ENCODE data around the gene IL12RB1.

IL12RB1 gene

DNA sequence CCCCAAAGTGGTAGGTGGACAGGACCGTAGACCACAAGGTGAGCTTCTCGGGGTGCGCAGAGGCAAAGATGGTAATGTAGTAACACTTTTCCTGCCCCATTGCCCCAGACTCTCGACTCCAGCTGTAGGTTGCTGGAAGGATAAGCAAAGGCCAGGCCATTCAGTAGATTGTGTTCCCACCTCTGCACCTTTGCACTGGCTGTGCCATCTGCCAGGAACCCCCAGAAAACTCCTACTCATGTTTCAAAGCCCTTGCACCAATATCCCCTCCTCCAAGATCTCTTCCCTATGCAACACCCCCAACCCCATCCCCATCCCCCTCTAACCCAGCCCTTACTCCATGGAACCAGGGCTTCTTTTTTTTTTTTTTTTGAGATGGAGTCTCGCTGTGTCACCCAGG is 18.3 kb downstream of the IL12RB1 start:
- no peak for TF ChIP-seq JUND (IDR thresholded peaks at IDR 0.05; ENCODE audit: low read depth)
- no peak for DNase-seq (ENCODE audit: low read depth in 1 of 2, low spot score in 1 of 2)
- in situ Hi-C loops (cut with HindIII; ENCODE audit: low pct_unique_long_range_greater_than_20kb, low sequenced_read_pairs), result no loop called here

DNA sequence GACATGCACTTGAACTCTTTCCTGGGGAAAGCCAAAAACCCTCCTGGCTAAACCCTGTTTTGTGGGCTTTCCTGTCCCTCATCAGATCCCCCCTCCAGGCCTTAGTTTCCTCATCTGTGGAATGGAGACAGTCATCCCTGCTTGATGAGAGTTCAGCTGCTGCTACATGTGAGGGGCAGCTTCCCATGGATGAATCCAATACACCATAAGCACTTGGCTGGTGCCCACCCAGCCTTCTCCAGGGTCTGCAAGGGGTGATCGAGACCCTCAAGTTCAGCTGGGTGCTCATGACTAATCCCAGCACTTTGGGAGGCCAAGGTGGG is 21.6 kb downstream of the IL12RB1 start:
- TF ChIP-seq JUND (IDR thresholded peaks at IDR 0.05; ENCODE audit: low read depth), result no peak
- DNase-seq (ENCODE audit: low read depth in 1 of 2, low spot score in 1 of 2), result no peak
- in situ Hi-C loops (cut with HindIII; ENCODE audit: low pct_unique_long_range_greater_than_20kb, low sequenced_read_pairs), result no loop called here

DNA sequence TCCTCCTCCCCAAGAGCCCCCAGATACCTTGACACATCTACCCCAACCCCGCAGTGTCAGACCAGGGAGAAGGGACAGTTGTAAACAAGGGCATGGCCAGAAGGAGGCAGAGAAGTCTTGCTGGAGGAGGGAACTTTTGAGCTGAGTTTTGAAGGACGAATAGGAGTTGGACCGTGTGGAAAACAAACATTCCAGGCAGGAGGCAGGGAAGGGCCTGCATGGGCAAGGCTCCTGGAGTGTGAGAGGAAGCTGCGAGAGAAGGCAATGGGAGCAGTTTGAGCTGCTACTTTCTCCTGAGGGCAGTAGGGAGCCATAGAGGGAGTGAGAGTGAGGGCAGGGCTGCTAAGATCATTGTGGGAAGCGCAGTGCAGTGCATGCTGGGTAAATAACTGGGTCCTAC is 23.3 kb downstream of the IL12RB1 start:
- no peak for TF ChIP-seq JUND (IDR thresholded peaks at IDR 0.05; ENCODE audit: low read depth)
- peak in 1 of 2 experiments; percentile 28 for DNase-seq (ENCODE audit: low read depth in 1 of 2, low spot score in 1 of 2)
- in situ Hi-C loops (cut with HindIII; ENCODE audit: low pct_unique_long_range_greater_than_20kb, low sequenced_read_pairs), result no loop called here

DNA sequence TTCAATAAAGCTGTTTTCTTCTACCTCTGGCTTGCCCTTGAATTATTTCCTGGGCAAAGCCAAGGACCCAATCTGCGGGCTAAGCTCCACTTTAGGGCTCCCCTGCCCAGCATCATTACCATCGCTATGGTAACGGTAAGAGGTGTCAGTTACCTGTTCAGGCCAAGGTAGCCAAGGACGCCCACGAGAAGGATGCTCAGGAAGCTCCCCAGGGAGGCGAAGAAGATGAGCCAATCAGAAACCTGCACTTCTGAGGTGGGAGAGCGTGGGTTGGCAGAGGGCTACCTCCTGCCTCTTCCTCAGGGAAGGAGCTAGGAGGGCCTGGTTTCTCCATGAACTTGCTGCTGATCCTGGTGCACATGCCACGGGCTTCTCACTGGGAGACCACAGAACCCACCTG is 24.7 kb downstream of the IL12RB1 start:
- DNase-seq (ENCODE audit: low read depth in 1 of 2, low spot score in 1 of 2), result no peak
- in situ Hi-C loops (cut with HindIII; ENCODE audit: low pct_unique_long_range_greater_than_20kb, low sequenced_read_pairs), result no loop called here
- TF ChIP-seq JUND (IDR thresholded peaks at IDR 0.05; ENCODE audit: low read depth), result no peak

DNA sequence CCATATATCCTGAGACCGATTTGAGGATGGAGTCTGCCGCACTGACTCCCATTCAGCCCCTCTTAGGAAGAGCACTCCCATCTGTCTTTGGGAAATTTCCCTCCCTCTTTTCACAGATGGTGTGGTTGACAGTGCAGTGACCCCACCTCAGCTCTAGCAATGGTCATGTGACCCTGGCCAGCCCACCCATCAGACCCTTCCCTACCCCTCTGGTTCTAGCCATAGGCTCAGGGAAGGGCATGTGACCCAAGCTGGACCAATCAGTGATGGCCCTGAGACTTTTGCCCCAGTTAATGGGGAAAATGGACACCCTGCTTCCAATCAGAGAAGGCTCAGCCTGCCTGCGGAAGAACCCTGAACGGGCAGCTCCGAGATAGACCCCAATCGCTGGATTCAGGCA is 26.3 kb downstream of the IL12RB1 start:
- DNase-seq (ENCODE audit: low read depth in 1 of 2, low spot score in 1 of 2), result no peak
- in situ Hi-C loops (cut with HindIII; ENCODE audit: low pct_unique_long_range_greater_than_20kb, low sequenced_read_pairs), result no loop called here
- TF ChIP-seq JUND (IDR thresholded peaks at IDR 0.05; ENCODE audit: low read depth), result no peak

DNA sequence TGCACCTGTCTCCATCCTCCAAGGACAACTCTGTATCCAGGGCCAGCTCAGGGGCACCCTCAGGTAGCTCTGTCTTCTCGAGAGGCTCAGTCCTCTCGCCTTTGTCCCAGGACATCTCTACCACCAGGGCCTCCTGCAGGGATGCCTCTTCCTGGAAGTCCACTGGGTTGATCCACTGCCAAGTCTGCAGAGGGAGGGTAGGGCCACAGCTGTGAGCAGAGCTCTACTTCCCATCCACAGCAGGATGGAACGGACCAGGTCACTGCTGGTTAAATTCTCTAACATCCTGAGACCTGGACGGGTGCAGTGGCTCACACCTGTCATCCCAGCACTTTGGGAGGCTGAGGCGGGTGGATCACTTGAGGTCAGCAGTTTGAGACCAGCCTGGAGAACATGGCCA is 26.8 kb downstream of the IL12RB1 start:
- in situ Hi-C loops (cut with HindIII; ENCODE audit: low pct_unique_long_range_greater_than_20kb, low sequenced_read_pairs), result no loop called here
- no peak for TF ChIP-seq JUND (IDR thresholded peaks at IDR 0.05; ENCODE audit: low read depth)
- no peak for DNase-seq (ENCODE audit: low read depth in 1 of 2, low spot score in 1 of 2)

DNA sequence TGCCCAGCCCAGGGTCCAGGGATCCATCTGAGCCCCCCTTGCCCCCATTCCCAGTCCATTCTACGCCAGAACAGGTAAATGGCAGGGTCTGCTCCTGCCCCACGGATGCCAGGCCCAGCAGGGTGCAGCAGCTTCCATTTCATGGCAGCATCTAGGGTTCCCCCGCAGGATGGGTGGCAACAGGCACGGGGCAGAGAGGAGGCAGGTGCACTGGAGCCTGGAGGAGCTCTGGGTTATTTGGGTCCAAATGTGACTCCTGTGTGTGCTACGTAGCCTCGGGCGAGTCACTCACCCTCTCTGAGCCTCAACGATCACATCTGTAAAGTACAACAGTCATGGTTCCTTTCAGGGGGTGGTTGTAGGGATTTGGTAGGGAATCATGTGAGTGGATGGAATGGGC is 27.4 kb downstream of the IL12RB1 start:
- no peak for TF ChIP-seq JUND (IDR thresholded peaks at IDR 0.05; ENCODE audit: low read depth)
- in situ Hi-C loops (cut with HindIII; ENCODE audit: low pct_unique_long_range_greater_than_20kb, low sequenced_read_pairs), result no loop called here
- no peak for DNase-seq (ENCODE audit: low read depth in 1 of 2, low spot score in 1 of 2)

DNA sequence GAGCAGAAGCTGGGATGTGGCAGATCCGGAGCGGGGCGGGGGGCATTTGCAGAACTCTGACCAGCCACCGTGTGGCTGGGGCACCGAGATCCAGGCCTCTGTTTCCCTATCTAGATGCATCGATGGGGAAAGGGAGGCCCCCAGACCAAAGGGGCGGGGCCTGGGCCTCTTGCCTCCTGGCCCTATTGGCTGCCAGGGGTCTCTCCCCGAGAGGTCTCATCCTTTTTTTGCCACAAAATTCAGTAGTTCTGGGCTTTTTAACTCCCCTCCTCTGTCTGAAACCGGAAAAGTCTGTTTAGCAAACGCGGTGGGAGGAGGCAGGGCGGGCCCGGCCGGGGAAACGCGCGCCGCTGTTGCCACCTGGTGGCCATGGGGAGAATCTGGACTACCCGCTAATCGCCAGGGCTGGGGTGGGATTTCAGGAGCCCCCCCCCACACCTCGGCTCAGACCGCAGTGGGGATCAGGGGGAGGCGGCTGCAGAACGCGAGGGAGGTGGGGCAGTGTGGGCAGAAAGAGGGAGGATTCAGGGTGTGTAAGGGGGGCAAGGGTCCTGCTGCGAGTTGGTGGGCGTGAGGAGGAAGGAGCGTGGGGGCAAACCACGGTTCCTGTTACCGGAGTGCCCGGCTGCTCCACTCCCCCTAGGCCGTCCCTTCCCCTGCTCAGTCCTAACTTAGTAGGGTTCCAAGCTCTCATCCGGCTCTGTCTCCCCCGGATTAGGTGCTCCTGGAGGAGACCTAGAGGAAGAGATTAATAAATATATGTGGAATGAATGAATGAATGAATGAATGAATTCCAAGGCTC is 28.3 kb downstream of the IL12RB1 start:
- in situ Hi-C loops (cut with HindIII; ENCODE audit: low pct_unique_long_range_greater_than_20kb, low sequenced_read_pairs), result no loop called here
- DNase-seq (ENCODE audit: low read depth in 1 of 2, low spot score in 1 of 2), result peak in 1 of 2 experiments; percentile 79
- TF ChIP-seq JUND (IDR thresholded peaks at IDR 0.05; ENCODE audit: low read depth), result no peak

DNA sequence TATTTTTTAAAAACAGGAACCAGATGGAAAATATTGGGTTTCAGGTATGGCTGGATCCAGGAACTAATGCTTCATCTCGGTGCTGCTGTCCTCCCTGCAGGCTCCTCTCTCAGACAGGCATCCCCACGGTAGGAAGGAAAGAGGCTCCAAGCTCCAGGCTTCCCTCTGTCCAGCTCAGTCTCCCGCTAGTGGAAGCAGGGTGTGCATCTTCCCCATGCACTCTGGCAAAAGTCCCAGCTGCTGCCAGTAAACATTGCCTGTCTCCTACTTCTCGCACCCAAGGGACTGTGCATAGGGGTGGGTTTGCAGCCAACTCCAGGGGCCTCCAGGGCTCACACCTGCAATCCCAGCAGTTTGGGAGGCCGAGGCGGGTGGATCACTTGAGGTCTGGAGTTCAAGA is 29.2 kb downstream of the IL12RB1 start:
- DNase-seq (ENCODE audit: low read depth in 1 of 2, low spot score in 1 of 2), result no peak
- no peak for TF ChIP-seq JUND (IDR thresholded peaks at IDR 0.05; ENCODE audit: low read depth)
- in situ Hi-C loops (cut with HindIII; ENCODE audit: low pct_unique_long_range_greater_than_20kb, low sequenced_read_pairs), result no loop called here

DNA sequence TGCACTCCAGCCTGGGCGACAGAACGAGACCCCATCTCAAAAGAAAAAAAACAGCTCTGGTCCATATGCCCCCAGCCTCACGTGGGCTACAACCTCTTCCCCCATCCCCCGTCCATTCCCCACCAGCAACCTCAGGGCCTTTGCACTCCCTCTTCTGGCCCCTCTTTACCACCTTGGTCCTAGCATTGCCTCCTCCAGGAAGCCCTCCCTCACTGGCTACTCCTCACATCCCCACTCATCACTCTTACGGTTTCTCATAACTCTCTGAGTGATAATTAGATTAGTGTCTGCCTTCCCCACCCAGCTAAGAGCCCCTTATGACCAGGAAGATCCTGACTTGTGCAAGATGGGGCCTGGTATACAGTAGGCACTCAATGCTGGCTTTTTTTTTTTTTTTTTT is 30.8 kb downstream of the IL12RB1 start:
- in situ Hi-C loops (cut with HindIII; ENCODE audit: low pct_unique_long_range_greater_than_20kb, low sequenced_read_pairs), result no loop called here

DNA sequence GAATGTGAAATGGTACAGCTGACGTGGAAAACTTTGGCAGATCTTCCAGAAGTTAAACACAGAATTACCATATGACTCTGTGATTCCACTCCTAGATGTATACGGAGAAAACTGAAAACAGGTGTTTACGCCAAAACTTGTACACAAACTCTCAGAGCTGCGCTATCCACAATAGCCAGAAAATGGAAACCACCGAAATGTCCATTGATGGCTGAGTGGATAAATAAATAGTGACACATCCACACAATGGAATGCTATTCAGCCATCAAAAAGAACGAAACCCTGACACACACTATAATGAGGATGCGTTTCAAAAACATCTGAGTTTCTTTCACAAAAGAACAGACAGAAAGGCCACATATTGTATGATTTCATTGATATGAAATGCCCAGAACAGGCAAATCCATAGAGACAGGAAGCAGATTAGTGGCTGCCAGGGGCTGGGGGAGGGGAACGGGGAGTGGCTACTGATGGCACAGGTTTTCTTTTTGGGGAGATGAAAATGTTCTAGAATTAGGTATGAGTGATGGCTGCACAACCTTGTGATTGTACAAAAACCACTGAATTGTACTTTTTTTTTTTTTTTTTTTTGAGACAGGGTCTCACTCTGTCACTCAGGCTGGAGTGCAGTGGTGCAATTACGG is 33.0 kb downstream of the IL12RB1 start:
- TF ChIP-seq JUND (IDR thresholded peaks at IDR 0.05; ENCODE audit: low read depth), result no peak
- in situ Hi-C loops (cut with HindIII; ENCODE audit: low pct_unique_long_range_greater_than_20kb, low sequenced_read_pairs), result no loop called here
- DNase-seq (ENCODE audit: low read depth in 1 of 2, low spot score in 1 of 2), result no peak

More for the DNA sequence above, 30.8 kb downstream of the IL12RB1 start:
- no peak for DNase-seq (ENCODE audit: low read depth in 1 of 2, low spot score in 1 of 2)
- no peak for TF ChIP-seq JUND (IDR thresholded peaks at IDR 0.05; ENCODE audit: low read depth)

DNA sequence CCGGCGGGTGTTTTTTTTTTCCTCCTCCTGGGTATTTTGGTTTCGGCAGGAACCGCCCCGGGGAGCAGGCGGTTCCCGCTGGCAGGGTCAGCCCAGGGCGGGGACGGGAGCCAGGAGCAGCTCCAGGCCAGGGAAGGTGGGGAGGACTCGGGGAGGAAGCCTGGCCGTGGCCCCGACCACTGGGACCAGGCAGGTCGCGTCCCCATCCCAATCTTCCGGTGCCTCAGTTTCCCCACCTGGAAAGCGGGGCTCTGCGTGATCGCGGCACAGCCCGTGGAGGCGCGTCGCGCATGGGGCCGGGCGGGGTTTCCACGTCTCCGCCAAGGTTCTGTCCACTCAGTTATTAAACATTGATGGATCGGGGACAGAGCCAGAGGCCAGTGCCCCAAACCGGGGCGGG is 34.8 kb downstream of the IL12RB1 start:
- DNase-seq (ENCODE audit: low read depth in 1 of 2, low spot score in 1 of 2), result no peak
- TF ChIP-seq JUND (IDR thresholded peaks at IDR 0.05; ENCODE audit: low read depth), result no peak
- in situ Hi-C loops (cut with HindIII; ENCODE audit: low pct_unique_long_range_greater_than_20kb, low sequenced_read_pairs), result no loop called here

DNA sequence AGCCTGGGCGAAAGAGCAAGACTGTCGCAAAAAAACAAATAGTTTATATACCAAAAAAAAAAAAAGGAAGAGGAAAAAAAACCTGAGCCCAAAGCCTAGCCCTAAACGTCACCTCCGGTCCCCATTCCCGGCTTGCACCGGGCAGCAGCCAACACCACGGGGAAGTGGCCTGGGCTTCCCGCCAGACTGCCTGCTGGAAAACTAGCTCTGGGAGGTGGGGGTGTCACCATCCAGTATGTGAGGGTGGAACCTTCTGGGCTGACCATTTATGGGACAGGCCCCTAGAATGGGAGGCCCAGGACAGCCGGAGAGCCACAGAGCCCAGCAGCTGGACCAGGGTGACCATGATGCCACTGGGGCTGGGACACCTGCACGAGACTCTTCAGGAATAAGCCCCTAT is 37.3 kb downstream of the IL12RB1 start:
- in situ Hi-C loops (cut with HindIII; ENCODE audit: low pct_unique_long_range_greater_than_20kb, low sequenced_read_pairs), result no loop called here
- TF ChIP-seq JUND (IDR thresholded peaks at IDR 0.05; ENCODE audit: low read depth), result no peak
- no peak for DNase-seq (ENCODE audit: low read depth in 1 of 2, low spot score in 1 of 2)
